B cell (primary cell): Measurements from ENCODE around the gene UTS2B. TPM values are rescaled to one million over a fixed set of nuclear protein-coding genes. Genes with fewer than 3 reads are reported as not detected.

Source experiments
- ATAC-seq: fragments of 200-7000 bp; cut with Tn5 transposase; one replicate; pipeline ENCODE4 v1.10.0; 2021; ENCODE audit warnings: low read depth, mild to moderate bottlenecking, moderate number of reproducible peaks, moderate library complexity
- CTCF ChIA-PET: fragments of 350-600 bp; sonication (Branson Sonifier 250); formaldehyde crosslinking; loops from one replicate; lab custom pipeline; 2021; ENCODE audit warnings: antibody characterized with exemption, inconsistent platforms; lab: Charles Lee
- POLR2A ChIA-PET: fragments of 350-600 bp; sonication (Branson Sonifier 250); formaldehyde crosslinking; loops from one replicate; lab custom pipeline; 2021; ENCODE audit warnings: antibody characterized with exemption; lab: Charles Lee
- DNase-seq: peaks from one replicate; pipeline ENCODE4 v3.0.0; 2013
- H2AFZ ChIP-seq: 2 replicates; pipeline ENCODE4 v1.6.1; 2012; ENCODE audit warnings: mild to moderate bottlenecking, low read depth, low read length; ENCODE audit not compliant: insufficient read depth, poor library complexity, severe bottlenecking
- H3K27ac ChIP-seq, 2 donors: 1 replicate in 1 of 2; 2 replicates in 1 of 2; pipeline ENCODE4 v1.5.1; 2012 to 2013; ENCODE audit warnings: low read length in 2 of 2, mild to moderate bottlenecking in 2 of 2, moderate library complexity in 1 of 2
- H3K27me3 ChIP-seq, 4 experiments: fragments of 200-600 bp in 1 of 4; sonication (generic) in 1 of 4; replicated peaks in 1 of 4; 1 replicate in 2 of 4; 2 replicates in 2 of 4; pipeline versions ENCODE4 v1.6.1 to v1.7.0; 2013 to 2016; ENCODE audit warnings: low read length in 3 of 4, mild to moderate bottlenecking in 2 of 4, mixed read lengths in 1 of 4, moderate library complexity in 1 of 4; ENCODE audit not compliant: insufficient read depth in 4 of 4, control insufficient read depth in 3 of 4; ENCODE audit errors: control extremely low read depth in 1 of 4
- H3K36me3 ChIP-seq, 2 experiments: replicated peaks in 1 of 2; 1 replicate in 1 of 2; 2 replicates in 1 of 2; pipeline versions ENCODE4 v1.6.1 to v1.7.1; 2013; ENCODE audit warnings: low read length in 1 of 2; ENCODE audit not compliant: insufficient read depth in 2 of 2, control insufficient read depth in 1 of 2; ENCODE audit errors: control extremely low read depth in 1 of 2, extremely low read depth in 1 of 2
- H3K4me1 ChIP-seq, 2 donors: fragments of 200-600 bp in 1 of 2; sonication (generic) in 1 of 2; 1 replicate in 1 of 2; 2 replicates in 1 of 2; pipeline versions ENCODE4 v1.5.1 to v1.6.1; 2013 to 2017; ENCODE audit warnings: low read length in 2 of 2; ENCODE audit not compliant: control insufficient read depth in 2 of 2, insufficient read depth in 2 of 2
- H3K4me2 ChIP-seq: replicated peaks from 2 replicates; pipeline ENCODE3; 2012; ENCODE audit warnings: mild to moderate bottlenecking, low read depth, low read length; ENCODE audit not compliant: poor library complexity, severe bottlenecking
- H3K4me3 ChIP-seq, 5 experiments: fragments of 200-600 bp in 1 of 5; sonication (generic) in 1 of 5; 1 replicate in 3 of 5; 2 replicates in 2 of 5; pipeline versions ENCODE4 v1.5.1 to v1.7.0; 2011 to 2016; ENCODE audit warnings: low read length in 4 of 5, mild to moderate bottlenecking in 4 of 5, low read depth in 2 of 5, control low read depth in 1 of 5, moderate library complexity in 1 of 5; ENCODE audit not compliant: insufficient read depth in 1 of 5; ENCODE audit errors: control extremely low read depth in 1 of 5, extremely low read depth in 1 of 5
- H3K79me2 ChIP-seq: fragments of 200-600 bp; sonication (generic); one replicate; pipeline ENCODE4 v1.6.0; 2016; ENCODE audit warnings: low read length; ENCODE audit not compliant: control insufficient read depth, insufficient read depth
- H3K9ac ChIP-seq: fragments of 200-600 bp; sonication (generic); 2 replicates; pipeline ENCODE4 v1.6.1; 2017; ENCODE audit warnings: mild to moderate bottlenecking, low read length, moderate library complexity
- H3K9me3 ChIP-seq, 3 donors: one replicate each; pipeline versions ENCODE4 v1.6.1 to v1.7.1; 2013; ENCODE audit warnings: low read length in 2 of 3; ENCODE audit not compliant: control insufficient read depth in 2 of 3, insufficient read depth in 1 of 3; ENCODE audit errors: control extremely low read depth in 1 of 3
- H4K20me1 ChIP-seq: 2 replicates; pipeline ENCODE4 v1.6.0; 2012; ENCODE audit warnings: mild to moderate bottlenecking, low read length; ENCODE audit not compliant: insufficient read depth, control insufficient read depth, poor library complexity, severe bottlenecking
- H3K27ac Mint-ChIP-seq: one replicate; pipeline ENCODE4 v1.8.0; 2021; ENCODE audit warnings: mixed read lengths
- H3K27me3 Mint-ChIP-seq: one replicate; pipeline ENCODE4 v1.8.0; 2021; ENCODE audit warnings: mixed read lengths
- H3K4me1 Mint-ChIP-seq: one replicate; pipeline ENCODE4 v1.8.0; 2021; ENCODE audit warnings: mixed read lengths
- H3K4me3 Mint-ChIP-seq: one replicate; pipeline ENCODE4 v1.8.0; 2021; ENCODE audit warnings: mixed read lengths
- H3K9me3 Mint-ChIP-seq: one replicate; pipeline ENCODE4 v1.8.0; 2022; ENCODE audit warnings: mixed read lengths; ENCODE audit not compliant: insufficient read depth
- CTCF ChIP-seq: fragments of 200-600 bp; IDR thresholded peaks from one replicate; pipeline ENCODE4 v1.8.0; 2022; ENCODE audit warnings: antibody characterized with exemption, mild to moderate bottlenecking
- EZH2 ChIP-seq: IDR thresholded peaks from 2 replicates; pipeline ENCODE4 v1.6.1; 2012; ENCODE audit warnings: borderline replicate concordance, low read depth, mild to moderate bottlenecking, moderate library complexity, low read length; ENCODE audit not compliant: insufficient read depth, poor library complexity, severe bottlenecking
- WGBS: methylation state at CpG from one replicate; pipeline ENCODE4 v1.1.5; 2013; ENCODE audit warnings: missing lambda C conversion rate; ENCODE audit not compliant: insufficient coverage; 5-methylcytosine and 5-hydroxymethylcytosine counted together
- intact Hi-C: fragments of 100-400 bp; cut with micrococcal nuclease; formaldehyde crosslinking; loops from one replicate; pipeline ENCODE4 v1.10.0; 2022
- polyA plus RNA-seq: library from polyadenylated mRNA; depleted of rRNA; stranded (reverse); fragments of >200 nt; gene quantifications from 2 replicates; pipeline ENCODE4 v1.2.3, GENCODE V29; 2012
- total RNA-seq, 2 donors: library from RNA; stranded (reverse); fragments of 120-200 nt in 1 of 2; gene quantifications; 1 replicate in 1 of 2; 2 replicates in 1 of 2; pipeline versions ENCODE4 v1.2.3 to v1.2.4, GENCODE V29; 2013 to 2022

Gene UTS2B
- total and polyA plus RNA-seq, 2 donors (not counting 1 experiment from before 2014, with no cell fraction given), result 1.8 to 2.0 TPM

GRCh38 chr3:191336833-191337232, 6.5 kb upstream of the UTS2B start:
- Mint-ChIP-seq H3K9me3 (no peaks in the 10 kb centered on the region), H3K27ac (peak overlapping the region; percentile 50), H3K4me1 (peaks cover 92% of the 10 kb centered on the region), H3K4me3 (peak overlapping the region; percentile 68), H3K27me3 (no peaks in the 10 kb centered on the region)
- Histone ChIP-seq H4K20me1 (peaks cover 15% of the 10 kb centered on the region), H3K4me3 (no peak overlapping the region), H2AFZ (no peak overlapping the region), H3K4me2 (peak overlapping the region; percentile 39), H3K79me2 (peaks cover 100% of the 10 kb centered on the region), H3K4me1 (peaks cover 38 to 85% of the 10 kb centered on the region in 2 donors), H3K9ac (peak overlapping the region; percentile 23), H3K27ac (no peak overlapping the region), H3K27me3 (no peaks in the 10 kb centered on the region), H3K9me3 (no peaks in the 10 kb centered on the region), H3K36me3 (peaks cover 0 to 3% of the 10 kb centered on the region in 2 experiments)
- intact Hi-C loops, result no loop called here
- ATAC-seq (no peak), DNase-seq (no peak)
- POLR2A ChIA-PET, result no interaction called here
- 60% methylated on average over 2 of the region's 2 CpGs for WGBS
- TF ChIP-seq EZH2, result no peak
- no peak for TF ChIP-seq CTCF
- CTCF ChIA-PET, result interaction anchor here (0.7 to 2.0 kb wide), 5 partner anchors 8 to 94 kb away, joined by 3 to 7 read pairs (median 4); partner anchors contain the start of gene CCDC50

GRCh38 chr3:191334346-191334893, 4.1 kb upstream of the UTS2B start:
- Histone ChIP-seq H2AFZ (no peak overlapping the region), H4K20me1 (no peaks in the 10 kb centered on the region), H3K9me3 (no peaks in the 10 kb centered on the region), H3K36me3 (no peaks in the 10 kb centered on the region), H3K27me3 (no peaks in the 10 kb centered on the region), H3K9ac (peak overlapping the region; percentile 14), H3K4me3 (peak overlapping the region in 2 of 5 experiments; percentile 1 to 89), H3K27ac (peak overlapping the region in 1 of 2 donors; percentile 61), H3K79me2 (peaks cover 100% of the 10 kb centered on the region), H3K4me1 (peaks cover 41 to 78% of the 10 kb centered on the region in 2 donors), H3K4me2 (peak overlapping the region; percentile 79)
- CTCF ChIA-PET, result no interaction called here
- no peak for ATAC-seq
- intact Hi-C loops, result loop anchor here (5.0 kb wide), 1 partner anchor 38 kb away; no protein-coding TSS in a partner anchor
- H3K4me3 Mint-ChIP-seq, result peak overlapping the region; percentile 48
- H3K27ac Mint-ChIP-seq, result peak overlapping the region; percentile 33
- POLR2A ChIA-PET, result no interaction called here
- WGBS, result no CpG with 5 or more reads among the region's 4 CpGs
- no peaks in the 10 kb centered on the region for H3K27me3 Mint-ChIP-seq
- no peak for TF ChIP-seq CTCF
- TF ChIP-seq EZH2, result no peak
- no peaks in the 10 kb centered on the region for H3K9me3 Mint-ChIP-seq
- peaks cover 88% of the 10 kb centered on the region for H3K4me1 Mint-ChIP-seq
- no peak for DNase-seq
